ENCODE results near the gene RPA1.

Gene RPA1

GRCh38 chr17:1907909-1908698 lies 78.3 kb downstream of the RPA1 start:
- no peak for DNase-seq (ENCODE audit: low read depth in 1 of 2, low spot score in 1 of 2)

- DNase-seq (ENCODE audit: low read depth in 1 of 2, low spot score in 1 of 2): no peak
These were observed 79.0 kb downstream of the RPA1 start for GRCh38 chr17:1908699-1909309.

GRCh38 chr17:1909985-1910384 lies 80.2 kb downstream of the RPA1 start:
- no peak for DNase-seq (ENCODE audit: low read depth in 1 of 2, low spot score in 1 of 2)

- DNase-seq (ENCODE audit: low read depth in 1 of 2, low spot score in 1 of 2): no peak
These were observed 82.3 kb downstream of the RPA1 start for GRCh38 chr17:1912146-1912545.

- DNase-seq (ENCODE audit: low read depth in 1 of 2, low spot score in 1 of 2): no peak
These were observed 83.9 kb downstream of the RPA1 start for GRCh38 chr17:1913702-1914101.

- no peak for DNase-seq (ENCODE audit: low read depth in 1 of 2, low spot score in 1 of 2)
These were observed 84.9 kb downstream of the RPA1 start for GRCh38 chr17:1914661-1915083.

GRCh38 chr17:1915889-1916288 lies 86.1 kb downstream of the RPA1 start:
- no peak for DNase-seq (ENCODE audit: low read depth in 1 of 2, low spot score in 1 of 2)

GRCh38 chr17:1916316-1916715 lies 86.5 kb downstream of the RPA1 start:
- DNase-seq (ENCODE audit: low read depth in 1 of 2, low spot score in 1 of 2): no peak

- DNase-seq (ENCODE audit: low read depth in 1 of 2, low spot score in 1 of 2): no peak
These were observed 87.3 kb downstream of the RPA1 start for GRCh38 chr17:1916963-1917715.

GRCh38 chr17:1918346-1919162 lies 88.7 kb downstream of the RPA1 start:
- DNase-seq (ENCODE audit: low read depth in 1 of 2, low spot score in 1 of 2): no peak

GRCh38 chr17:1919201-1919600 lies 89.4 kb downstream of the RPA1 start:
- no peak for DNase-seq (ENCODE audit: low read depth in 1 of 2, low spot score in 1 of 2)

- DNase-seq (ENCODE audit: low read depth in 1 of 2, low spot score in 1 of 2): no peak
These were observed 91.1 kb downstream of the RPA1 start for GRCh38 chr17:1920948-1921351.

- no peak for DNase-seq (ENCODE audit: low read depth in 1 of 2, low spot score in 1 of 2)
These were observed 99.2 kb downstream of the RPA1 start for GRCh38 chr17:1928976-1929375.

GRCh38 chr17:1930337-1930645 lies 100.5 kb downstream of the RPA1 start:
- no peak for DNase-seq (ENCODE audit: low read depth in 1 of 2, low spot score in 1 of 2)

GRCh38 chr17:1931844-1932579 lies 102.2 kb downstream of the RPA1 start:
- no peak for DNase-seq (ENCODE audit: low read depth in 1 of 2, low spot score in 1 of 2)

GRCh38 chr17:1933875-1934715 lies 104.3 kb downstream of the RPA1 start:
- DNase-seq (ENCODE audit: low read depth in 1 of 2, low spot score in 1 of 2): no peak

- no peak for DNase-seq (ENCODE audit: low read depth in 1 of 2, low spot score in 1 of 2)
These were observed 105.1 kb downstream of the RPA1 start for GRCh38 chr17:1934901-1935300.

GRCh38 chr17:1936766-1937165 lies 107.0 kb downstream of the RPA1 start:
- no peak for DNase-seq (ENCODE audit: low read depth in 1 of 2, low spot score in 1 of 2)

- DNase-seq (ENCODE audit: low read depth in 1 of 2, low spot score in 1 of 2): no peak
These were observed 107.7 kb downstream of the RPA1 start for GRCh38 chr17:1937461-1937860.
